COR-L47 (cell line): ENCODE results near the gene KCNE5.
"Not testable (repeated sequence)": the region's sequence is repeated elsewhere in the genome, so short reads cannot be mapped to it uniquely, and the experiment has no call there.

ENCODE experiments used
- DNase-seq: peaks from one replicate; lab custom pipeline; 2025; lab: John Stamatoyannopoulos, UW

Gene KCNE5

GRCh38 chrX:109624641-109625616 is at the start of gene KCNE5:
KCNE5 (minus strand) TSS chrX:109625172; CDS start chrX:109625020, 152 bp downstream.
- no peak for DNase-seq

GRCh38 chrX:109672239-109672638 is 47.3 kb upstream of the KCNE5 start:
- no peak for DNase-seq

GRCh38 chrX:109671170-109671569 is 46.2 kb upstream of the KCNE5 start:
- DNase-seq: not testable (repeated sequence)

GRCh38 chrX:109667986-109668385 is 43.0 kb upstream of the KCNE5 start:
- no peak for DNase-seq

- DNase-seq: no peak
Observed at GRCh38 chrX:109660435-109661143, 35.6 kb upstream of the KCNE5 start.

- DNase-seq: no peak
Observed at GRCh38 chrX:109658391-109658790, 33.4 kb upstream of the KCNE5 start.

GRCh38 chrX:109657364-109657763 is 32.4 kb upstream of the KCNE5 start:
- not testable (repeated sequence) for DNase-seq

GRCh38 chrX:109656774-109657173 is 31.8 kb upstream of the KCNE5 start:
- DNase-seq: no peak

GRCh38 chrX:109655502-109656201 is 30.7 kb upstream of the KCNE5 start:
- DNase-seq: no peak

- no peak for DNase-seq
Observed at GRCh38 chrX:109654516-109655109, 29.6 kb upstream of the KCNE5 start.

- DNase-seq: not testable (repeated sequence)
Observed at GRCh38 chrX:109644671-109645070, 19.7 kb upstream of the KCNE5 start.

GRCh38 chrX:109643687-109644086 is 18.7 kb upstream of the KCNE5 start:
- DNase-seq: no peak

GRCh38 chrX:109638158-109638557 is 13.2 kb upstream of the KCNE5 start:
- DNase-seq: no peak

GRCh38 chrX:109637477-109637876 is 12.5 kb upstream of the KCNE5 start:
- DNase-seq: not testable (repeated sequence)

GRCh38 chrX:109635146-109635545 is 10.2 kb upstream of the KCNE5 start:
- no peak for DNase-seq

GRCh38 chrX:109632906-109633504 is 8.0 kb upstream of the KCNE5 start:
- no peak for DNase-seq

GRCh38 chrX:109629310-109629709 is 4.3 kb upstream of the KCNE5 start:
- peak; percentile 49 for DNase-seq

- DNase-seq: no peak
Observed at GRCh38 chrX:109626637-109627036, 1.7 kb upstream of the KCNE5 start.

GRCh38 chrX:109623997-109624396 is 975 bp downstream of the KCNE5 start:
- no peak for DNase-seq

GRCh38 chrX:109622270-109622669 is 2.7 kb downstream of the KCNE5 start:
- DNase-seq: no peak

- DNase-seq: no peak
Observed at GRCh38 chrX:109619771-109620170, 5.2 kb downstream of the KCNE5 start.

- no peak for DNase-seq
Observed at GRCh38 chrX:109614951-109615350, 10.0 kb downstream of the KCNE5 start.
